Activated T-helper 9 cell treated with anti-CD3 and anti-CD28 coated beads, Interleukin-2, amount 50 U/mL, for 16 hours (primary cell): ENCODE results near the gene HMGA1.

Experiments used
- DNase-seq: peaks from one replicate; pipeline ENCODE4 v3.0.0-alpha.2; 2020; ENCODE audit warnings: low read depth

The HMGA1 gene, protein sequence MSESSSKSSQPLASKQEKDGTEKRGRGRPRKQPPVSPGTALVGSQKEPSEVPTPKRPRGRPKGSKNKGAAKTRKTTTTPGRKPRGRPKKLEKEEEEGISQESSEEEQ

DNA sequence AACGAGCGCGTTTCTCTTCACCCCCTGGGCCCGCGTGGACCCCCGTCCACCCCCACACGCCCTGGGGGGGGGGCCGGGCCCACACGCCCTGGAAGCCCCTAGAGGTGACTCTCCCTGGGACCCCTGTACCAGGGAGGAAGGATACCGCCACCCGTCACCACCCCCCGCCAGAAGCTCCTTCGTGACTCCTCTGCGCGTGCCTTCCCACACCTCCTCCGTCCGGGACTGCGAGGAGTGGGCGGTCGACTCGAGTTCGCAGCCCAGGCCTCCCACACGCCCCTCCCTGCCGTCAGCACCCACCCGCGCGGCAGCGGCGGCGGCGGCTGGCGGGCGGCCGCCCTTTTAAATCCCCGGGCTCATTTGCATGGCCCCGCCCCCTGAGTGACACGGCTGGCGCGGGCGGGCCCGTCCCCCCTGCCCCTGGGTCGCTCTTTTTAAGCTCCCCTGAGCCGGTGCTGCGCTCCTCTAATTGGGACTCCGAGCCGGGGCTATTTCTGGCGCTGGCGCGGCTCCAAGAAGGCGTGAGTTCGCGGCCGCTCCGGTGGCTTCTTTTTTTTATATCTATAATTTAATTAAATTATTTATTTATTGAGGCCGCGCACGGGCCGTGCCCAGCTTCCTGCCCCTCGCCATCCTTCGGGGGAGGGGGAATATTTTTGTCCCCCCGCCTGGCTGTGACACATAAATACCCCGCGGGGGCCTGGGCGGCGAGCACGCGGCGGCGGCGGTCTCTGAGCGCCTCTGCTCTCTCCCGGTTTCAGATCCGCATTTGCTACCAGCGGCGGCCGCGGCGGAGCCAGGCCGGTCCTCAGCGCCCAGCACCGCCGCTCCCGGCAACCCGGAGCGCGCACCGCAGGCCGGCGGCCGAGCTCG is at the start of gene HMGA1:
Gene HMGA1, plus strand, starts transcription at position 431 of the 873 bp plus-strand sequence. CDS start 3,908 bp downstream, outside the sequence.
- DNase-seq: peak; percentile 84

DNA sequence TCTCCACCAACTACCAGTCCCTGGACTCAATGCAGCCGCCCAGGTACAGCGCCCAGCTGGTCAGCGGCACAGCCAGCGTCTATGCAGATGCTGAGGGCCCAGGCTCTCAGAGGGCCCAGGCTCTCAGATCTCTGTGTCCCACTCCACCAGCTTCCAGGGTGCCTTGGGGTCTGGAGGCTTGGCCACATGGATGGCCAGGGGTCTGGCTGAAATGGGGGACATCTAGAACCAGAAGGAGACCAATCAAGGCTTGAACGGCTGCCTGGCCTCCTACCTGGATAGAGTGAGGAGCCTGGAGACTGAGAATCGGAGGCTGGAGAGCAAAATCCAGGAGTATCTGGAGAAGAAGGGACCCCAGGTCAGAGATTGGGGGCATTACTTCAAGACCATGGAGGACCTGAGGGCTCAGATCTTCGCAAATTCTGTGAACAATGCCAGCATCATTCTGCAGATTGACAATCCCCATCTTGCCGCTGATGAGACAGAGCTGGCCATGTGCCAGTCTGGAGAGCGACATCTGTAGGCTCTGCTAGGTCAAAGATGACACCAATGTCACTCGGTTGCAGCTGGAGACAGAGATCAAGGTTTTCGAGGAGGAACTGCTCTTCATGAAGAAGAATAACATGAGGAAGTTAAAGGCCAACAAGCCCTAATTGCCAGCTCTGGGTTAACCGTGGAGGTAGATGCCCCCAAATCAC is 46.7 kb upstream of the HMGA1 start:
- DNase-seq: no peak

DNA sequence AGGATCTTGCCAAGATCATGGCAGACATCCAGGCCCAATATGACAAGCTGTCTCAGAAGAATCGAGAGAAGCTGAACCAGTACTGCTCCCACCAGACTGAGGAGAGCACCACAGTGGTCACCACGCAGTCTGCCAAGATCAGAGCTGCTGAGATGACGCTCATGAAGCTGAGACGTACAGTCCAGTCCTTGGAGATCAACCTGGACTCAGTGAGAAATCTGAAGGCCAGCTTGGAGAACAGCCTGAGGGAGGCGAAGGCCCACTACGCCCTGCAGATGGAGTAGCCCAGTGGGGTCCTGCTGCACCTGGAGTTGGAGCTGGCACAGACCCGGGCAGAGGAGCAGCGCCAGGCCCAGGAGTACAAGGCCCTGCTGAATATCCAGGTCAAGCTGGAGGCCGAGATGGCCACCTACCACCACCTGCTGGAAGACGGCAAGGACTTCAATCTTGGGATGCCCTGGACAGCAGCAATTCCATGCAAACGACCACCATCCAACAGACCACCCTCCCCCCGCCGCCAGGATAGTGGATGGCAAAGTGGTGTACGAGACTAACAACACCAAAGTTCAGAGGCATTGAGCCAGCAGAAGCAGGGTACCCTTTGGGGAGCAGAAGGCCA is 46.1 kb upstream of the HMGA1 start:
- no peak for DNase-seq

DNA sequence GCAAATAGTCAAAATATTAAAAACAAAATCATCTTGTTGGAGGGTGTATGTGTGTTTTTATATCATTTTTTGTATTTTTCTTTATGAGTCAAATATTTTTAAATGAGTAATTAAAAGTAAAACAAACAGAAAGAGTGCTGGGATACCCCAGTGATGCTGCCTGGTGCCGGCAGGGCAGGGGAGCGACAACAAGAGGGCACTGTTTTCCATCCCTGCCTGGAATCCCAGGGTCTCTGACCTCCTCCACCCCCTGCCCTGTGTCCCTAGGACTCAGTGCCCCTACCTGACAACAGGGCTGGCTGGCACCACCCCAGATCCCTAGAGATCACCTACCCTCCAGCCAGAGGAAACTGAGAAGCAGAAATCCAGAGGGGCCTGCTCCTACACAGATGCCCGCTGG is 41.9 kb upstream of the HMGA1 start:
- no peak for DNase-seq

DNA sequence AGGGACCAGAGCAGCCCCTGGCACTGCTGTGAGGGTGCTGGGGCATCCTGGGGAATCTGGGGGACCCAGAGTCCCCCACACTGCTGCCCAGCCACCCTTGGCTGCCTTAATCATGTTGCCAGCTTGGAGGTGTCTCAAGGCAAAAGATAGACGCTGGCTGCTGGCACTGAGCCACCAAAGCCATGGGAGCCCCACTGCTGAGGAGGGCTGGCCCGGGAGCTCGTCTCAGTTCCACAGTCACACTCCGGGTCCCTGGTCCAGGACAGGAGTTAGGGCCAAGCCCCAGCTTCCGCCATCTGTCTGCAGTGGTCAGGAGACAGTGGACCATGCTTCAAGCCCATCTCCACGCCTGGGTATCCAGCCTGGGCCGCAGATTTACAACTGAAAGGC is 41.0 kb upstream of the HMGA1 start:
- no peak for DNase-seq

DNA sequence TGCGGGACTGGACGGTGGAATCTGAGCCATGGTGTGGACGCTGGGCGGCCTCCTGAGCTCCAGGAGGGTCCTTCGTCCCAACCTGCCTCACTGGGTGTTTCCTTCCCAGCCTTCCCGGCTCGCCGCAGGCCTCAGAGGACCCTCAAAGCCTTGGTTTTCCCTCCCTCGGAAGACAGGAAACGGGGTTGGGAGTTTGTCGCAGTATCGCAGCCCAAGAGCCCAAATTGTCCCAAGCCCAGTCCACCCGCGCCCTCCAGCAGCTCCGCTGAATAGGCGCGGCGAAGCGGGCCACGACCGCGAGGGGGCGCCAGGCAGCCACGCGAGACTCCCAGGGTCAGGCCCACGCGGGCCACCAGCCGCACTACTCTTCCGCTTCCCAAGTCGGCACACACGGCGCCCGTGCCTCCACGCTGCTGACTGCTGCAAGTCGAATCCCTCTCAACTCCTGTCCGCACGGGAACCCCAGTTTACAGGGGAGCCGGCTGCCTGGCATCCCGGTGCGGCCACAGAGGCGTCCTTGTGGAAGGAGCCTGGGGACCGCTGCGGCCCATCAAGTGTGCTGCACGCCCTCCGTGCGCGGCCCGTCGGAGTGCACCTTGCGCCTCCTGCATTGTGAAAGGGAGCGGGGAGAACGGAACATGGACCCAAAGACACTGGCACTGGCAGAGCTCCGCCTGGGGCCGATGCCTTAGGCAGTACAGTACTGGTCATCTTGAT is 40.4 kb upstream of the HMGA1 start:
- peak; percentile 86 for DNase-seq

DNA sequence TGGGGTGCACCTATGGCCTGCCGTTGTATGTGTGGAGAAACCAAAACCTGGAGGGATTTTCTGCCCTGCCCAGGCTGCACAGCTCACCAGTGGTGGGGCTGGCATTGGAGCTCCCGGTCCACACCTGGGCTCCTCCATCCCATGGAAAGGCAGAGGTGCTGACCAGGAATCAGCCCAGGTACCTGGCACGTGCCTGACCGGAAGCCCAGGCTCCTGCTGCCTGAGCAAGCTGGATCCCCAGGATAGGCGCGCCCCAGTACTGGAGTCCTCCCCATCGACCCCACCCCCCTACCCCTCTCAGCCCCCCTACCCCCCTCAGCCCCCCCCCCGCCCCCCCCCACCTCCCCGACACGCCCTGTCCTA is 39.9 kb upstream of the HMGA1 start:
- DNase-seq: no peak

DNA sequence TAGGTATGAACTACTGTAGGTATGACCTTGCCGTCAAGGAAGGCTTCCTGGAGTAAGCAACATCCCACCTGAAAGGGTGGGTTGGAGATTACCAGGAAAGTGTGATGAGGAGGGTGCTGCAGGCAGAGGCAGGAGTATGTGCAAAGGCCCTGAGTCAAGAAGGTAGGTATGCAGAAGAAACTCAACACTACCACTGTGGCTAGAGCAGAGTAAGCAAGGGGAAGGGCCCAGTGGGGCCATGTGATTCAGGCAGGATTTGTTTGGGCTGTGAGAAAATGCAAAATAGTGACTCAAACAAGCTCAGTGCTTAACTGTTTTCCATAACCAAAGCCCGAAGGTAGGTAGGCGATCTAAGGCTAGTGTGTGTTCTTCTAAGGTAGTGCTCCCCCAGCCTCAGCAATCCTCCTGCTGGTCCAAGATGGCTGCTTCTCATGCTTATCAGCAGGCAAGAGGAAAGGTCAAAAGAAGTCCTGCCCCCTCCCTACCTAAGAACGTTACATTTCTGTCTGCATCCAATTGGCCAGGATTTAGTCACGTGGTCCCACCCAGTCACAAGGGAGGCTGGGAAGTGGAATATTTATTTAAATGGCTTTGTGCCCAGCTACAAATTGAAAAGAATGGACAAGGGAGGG is 36.2 kb upstream of the HMGA1 start:
- DNase-seq: no peak

DNA sequence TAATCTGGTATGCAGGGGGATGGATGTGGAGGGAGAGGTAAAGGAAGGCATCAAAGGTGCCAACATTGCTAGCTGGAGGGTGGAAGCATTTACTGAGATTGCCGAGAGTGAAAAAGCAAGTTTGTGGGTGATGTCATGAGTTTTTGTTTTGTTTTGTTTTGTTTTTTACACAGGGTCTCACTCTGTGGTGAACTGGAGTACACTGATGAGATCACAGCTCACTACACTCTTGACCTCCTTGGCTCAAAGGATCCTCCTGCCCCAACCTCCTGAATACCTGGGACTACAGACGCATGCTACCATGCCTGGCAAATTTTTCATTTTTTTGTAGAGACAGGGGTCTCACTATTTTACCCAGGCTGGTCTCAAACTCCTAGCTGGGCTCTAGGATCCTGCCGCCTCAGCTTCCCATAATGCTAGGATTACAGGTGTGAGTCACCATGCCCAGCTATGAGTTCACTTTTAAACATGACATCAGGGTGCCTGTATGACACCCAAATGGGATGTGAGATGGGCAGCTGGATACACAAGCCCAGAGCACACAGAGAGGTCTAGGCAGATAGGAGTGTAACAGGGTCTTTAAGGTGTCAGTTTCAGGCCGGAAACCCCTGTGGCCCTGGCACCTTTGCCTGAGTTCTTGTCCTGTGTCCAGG is 35.1 kb upstream of the HMGA1 start:
- no peak for DNase-seq

DNA sequence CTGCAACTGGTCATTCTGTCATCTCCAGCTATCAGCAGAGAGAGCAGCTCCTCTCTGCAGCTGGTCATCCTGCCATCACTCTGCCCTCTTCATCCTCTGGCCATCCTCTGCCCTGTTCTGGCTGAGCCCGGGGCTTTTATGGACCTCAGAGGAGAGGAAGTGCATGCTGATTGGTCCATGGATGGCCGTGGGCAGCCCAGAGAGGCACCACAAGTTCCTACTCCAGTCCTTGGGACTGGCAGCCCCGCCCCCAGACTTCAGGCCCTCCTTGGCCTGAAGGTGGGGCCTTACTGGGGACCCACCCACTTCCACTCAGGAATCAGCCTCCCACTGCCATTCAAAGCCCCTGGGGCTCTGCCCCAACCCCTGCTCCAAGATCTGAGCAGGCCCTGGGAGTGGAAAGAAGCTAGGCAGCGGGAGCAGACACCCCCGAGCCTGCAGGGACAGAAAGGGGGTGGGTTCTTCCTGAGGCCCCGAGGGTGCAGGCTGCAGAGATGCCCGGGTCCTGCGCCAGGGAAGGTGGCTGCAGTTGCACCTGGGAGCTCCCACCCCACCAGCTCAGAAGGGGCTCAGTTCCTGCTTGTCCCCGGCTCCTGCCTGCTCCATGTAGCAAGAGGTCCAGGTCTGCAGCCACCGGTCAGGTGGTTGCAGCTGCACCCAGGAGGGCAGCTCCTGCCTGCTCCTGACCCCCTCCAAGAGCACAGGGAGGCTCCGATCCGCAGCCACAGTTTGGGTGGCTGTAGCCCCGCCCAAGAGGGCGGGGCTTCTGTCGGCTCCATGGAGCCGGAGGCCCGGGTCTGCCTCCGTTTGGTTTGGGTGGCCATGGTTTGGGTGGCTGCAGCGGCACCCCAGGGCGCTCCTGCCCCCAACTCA is 34.1 kb upstream of the HMGA1 start:
- no peak for DNase-seq

DNA sequence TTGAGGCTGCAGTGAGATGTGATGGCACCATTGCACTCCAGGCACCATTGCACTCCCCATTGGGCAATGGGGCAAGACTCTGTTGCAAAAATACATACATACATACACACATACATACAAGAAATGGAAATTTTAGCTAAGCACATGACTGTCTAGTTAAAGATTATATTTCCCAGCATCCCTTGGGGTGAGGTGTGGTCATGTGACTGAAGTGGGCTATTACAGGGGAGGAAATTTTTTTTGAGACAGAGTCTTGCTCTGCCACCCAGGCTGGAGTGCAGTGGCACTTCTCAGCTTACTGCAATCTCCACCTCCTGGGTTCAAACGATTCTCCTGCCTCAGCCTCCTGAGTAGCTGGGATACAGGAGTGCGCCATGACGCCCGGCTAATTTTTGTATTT is 32.0 kb upstream of the HMGA1 start:
- DNase-seq: no peak

DNA sequence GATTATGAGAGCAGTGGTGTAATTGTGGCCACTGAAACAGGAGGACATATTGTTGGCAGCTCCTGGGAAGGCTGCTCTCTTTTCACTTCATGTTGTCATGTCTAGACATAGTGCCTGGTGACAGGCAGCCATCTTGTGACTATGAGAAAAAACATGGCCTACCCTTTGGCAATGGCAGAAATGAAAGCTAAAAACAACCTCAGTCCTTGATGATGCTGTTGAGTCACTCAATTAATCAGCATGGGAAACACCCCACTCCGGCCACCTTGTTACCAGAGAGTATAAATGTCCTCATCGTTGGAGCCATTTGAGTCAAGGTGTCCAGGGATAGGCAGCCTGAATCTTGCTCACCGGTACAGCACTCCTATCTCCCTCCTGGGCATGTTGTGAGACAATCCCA is 31.2 kb upstream of the HMGA1 start:
- DNase-seq: no peak

DNA sequence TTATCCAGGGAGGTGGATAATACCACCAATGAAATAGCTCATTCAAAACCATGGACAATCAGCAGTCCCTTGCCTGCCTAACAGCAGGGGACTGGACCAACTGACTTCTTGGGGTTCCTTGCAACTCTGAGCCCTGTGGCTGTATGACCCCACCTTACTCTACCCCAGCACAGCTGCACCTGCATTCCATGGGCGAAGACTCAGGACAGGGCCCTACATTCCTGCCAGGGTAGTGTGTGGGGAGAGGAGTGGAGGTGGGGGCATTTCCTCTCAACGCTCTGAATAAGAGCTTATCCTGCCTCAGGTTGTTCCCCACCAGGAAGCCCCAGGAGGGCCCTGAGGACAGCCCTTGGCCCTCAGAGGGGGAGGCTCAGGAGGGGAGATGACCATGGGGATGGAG is 30.8 kb upstream of the HMGA1 start:
- DNase-seq: no peak

DNA sequence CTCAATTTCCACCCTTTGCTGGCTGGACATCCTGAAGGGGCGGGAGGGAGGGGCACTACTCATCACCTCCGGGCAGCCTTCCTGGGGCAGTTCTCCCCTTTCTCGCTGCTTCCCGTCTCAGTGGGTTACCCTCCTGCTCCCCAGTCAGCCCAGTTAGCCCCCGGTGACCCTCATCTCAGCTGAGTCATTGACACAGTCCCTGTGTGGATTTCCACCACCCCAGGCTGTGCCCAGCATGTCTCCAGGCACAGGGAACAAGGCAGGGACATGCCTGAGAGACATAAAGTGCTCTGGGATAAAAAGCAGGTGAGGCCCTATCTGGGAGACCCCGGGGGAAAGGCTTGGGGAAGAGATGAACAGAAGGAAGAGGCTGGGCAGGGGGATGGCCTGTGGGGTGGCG is 29.9 kb upstream of the HMGA1 start:
- DNase-seq: no peak

DNA sequence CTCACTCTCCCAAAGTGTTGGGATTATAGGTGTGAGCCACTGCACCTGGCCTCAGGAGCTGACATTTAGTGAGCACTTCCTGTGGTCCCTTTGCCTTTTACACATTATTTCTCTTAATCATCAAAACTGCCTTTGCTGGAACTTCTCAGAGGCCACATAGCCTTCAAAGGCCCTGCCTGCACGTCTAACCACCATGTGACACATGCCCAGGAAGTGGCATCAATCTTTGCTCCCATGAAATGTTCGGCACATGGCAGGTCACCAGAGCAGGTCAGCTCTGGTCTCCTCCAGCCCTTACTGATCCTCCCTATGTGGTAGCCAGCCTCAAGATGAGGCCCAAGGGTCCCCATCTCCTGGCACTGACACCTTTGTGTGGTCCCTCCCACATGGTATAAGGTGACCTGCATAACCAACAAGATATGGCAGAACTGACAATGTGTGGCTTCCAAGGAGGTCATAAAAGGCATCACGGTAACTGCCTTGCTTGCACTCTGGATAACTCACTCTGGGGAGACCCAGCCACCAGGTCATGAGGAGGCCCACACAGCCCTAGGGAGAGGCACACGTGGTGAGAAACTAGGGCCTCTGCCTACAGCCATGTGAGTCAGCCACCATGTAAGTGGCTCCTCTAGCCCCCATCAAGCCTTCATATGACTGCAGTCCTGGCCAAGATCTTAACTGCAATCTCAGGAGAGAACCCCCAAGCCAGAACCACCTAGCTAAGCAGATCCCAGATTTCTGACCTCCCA is 28.8 kb upstream of the HMGA1 start:
- DNase-seq: no peak

DNA sequence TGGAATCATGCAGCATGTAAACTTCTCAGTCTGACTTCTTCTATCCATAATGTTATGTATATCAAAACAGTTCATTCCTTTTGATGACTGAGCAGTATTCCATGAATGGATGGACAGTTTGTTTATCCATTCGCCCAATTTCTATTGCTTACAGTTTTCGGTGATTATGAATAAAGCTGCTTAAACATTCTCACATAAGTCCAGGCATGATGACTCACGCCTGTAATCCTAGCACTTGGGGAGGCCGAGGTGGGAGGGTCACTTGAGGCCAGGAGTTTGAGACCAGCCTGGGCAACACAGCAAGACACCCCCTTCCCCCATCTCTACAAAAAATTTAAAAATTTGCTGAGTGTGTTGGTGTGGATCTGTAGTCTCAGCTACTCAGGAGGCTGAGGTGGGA is 22.9 kb upstream of the HMGA1 start:
- no peak for DNase-seq

DNA sequence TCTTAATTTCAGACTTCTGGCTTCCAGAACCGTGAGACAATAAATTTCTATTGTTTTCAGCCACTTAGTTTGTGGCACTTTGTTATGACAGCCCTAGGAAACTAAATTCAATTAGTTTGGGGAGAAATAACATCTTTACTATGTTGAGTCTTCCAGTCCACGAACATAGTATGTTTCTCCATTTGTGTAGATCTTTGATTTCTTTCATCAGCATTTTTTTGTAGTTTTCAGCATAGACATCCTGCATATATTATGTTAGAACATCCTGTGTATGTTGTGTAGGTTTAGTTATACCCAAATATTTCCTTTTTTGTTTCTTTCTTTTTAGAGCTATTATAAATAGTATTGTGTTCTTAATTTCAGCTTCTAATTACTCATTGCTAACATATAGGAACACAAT is 18.0 kb upstream of the HMGA1 start:
- no peak for DNase-seq

DNA sequence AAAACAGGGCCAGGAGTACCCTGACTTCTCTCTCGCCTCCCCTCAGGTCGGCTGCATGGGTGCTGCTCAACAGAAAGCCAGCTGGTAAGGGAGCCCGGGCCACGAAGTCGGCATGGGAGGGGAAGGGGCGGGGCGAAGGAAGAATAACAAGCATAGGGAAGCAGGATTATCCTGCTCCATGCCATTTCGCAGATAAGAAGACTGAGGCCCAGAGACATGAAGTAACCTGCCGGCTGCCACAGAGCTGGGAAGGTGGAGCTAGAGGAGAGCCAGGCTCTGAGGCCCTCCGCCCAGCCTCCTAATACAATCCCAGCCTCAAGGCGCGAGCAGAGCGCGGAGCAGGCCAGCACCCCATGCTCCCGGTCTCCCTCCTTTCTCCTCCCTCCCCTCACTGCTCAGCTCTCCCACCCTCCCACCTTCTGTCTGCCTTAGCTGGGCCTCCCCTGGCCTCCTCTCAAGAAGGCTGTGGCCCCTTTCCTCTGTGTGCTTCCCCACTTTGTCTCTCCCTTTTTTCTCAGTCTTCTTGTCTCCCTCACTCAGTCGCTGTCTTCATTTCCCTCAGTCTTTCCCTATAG is 13.2 kb upstream of the HMGA1 start:
- DNase-seq: no peak
